Lower leg skin (tissue), 3 donors: ENCODE results near the gene PRMT7.

ENCODE experiments used
- CTCF ChIP-seq, 3 donors: fragments of 450-650 bp; IDR thresholded peaks; one replicate each; pipeline ENCODE4 v1.5.1; 2016; ENCODE audit warnings: antibody characterized with exemption in 3 of 3, mild to moderate bottlenecking in 3 of 3, moderate library complexity in 2 of 3
- POLR2A ChIP-seq, 2 donors: fragments of 450-650 bp; IDR thresholded peaks; one replicate each; pipeline ENCODE4 v1.6.1; 2016 to 2017; ENCODE audit warnings: antibody characterized with exemption in 2 of 2, mild to moderate bottlenecking in 1 of 2, moderate library complexity in 1 of 2

DNA sequence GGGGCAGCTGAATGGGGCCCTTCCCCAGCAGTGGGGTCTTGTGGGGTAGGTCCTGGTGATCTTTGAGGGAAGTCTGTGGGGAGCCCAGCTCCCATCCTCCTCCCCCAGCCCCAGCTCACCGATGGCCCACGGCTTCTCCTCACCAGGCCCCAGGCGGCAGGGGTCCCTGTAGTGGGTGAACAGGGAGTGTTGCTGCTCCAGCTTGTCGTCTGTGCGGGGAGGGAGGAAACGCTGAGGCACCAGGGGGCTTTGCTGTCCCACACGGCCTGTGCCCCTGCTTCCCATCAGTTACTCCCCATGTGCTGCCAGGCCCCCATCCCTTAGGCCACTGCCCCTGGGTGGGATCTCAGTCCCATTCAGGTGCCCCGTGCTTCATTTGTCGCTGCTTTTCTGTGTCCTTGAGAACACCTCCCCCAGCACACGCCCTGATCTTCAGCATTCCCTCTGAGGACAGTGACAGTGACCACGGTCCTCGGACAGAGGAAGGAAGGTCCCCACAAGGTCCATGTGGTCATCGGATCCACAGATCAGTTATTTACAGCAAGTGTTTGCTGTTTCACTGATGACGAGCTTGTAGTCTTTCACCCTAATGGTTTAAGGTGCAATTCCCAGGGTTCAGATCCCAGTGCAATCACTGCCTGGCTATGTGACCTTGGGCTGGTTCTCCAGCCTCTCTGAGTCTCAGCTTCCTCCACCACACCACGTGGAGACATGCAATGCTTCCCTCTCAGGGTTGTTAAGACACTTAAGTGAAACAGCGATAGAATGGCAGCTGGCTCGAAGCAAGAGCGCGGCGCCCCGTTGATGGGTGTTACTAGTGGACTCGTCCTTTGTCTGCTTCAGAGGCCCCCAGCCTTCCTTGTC lies 53.1 kb downstream of the PRMT7 start:
- TF ChIP-seq CTCF (IDR thresholded peaks at IDR 0.05) (no peak), POLR2A (IDR thresholded peaks at IDR 0.05) (no peak)
